HL-60/S4 treated with retinoic acid at 250 ng/mL for 4 days and 3 days (cell line): ENCODE data around the gene ICA1.

Source experiments
- in situ Hi-C: fragments of 300-500 bp; cut with MboI; formaldehyde crosslinking; loops from 2 replicates; pipeline ENCODE4 v1.7.0; 2022; ENCODE audit warnings: low sequenced_read_pairs

ICA1 gene

DNA sequence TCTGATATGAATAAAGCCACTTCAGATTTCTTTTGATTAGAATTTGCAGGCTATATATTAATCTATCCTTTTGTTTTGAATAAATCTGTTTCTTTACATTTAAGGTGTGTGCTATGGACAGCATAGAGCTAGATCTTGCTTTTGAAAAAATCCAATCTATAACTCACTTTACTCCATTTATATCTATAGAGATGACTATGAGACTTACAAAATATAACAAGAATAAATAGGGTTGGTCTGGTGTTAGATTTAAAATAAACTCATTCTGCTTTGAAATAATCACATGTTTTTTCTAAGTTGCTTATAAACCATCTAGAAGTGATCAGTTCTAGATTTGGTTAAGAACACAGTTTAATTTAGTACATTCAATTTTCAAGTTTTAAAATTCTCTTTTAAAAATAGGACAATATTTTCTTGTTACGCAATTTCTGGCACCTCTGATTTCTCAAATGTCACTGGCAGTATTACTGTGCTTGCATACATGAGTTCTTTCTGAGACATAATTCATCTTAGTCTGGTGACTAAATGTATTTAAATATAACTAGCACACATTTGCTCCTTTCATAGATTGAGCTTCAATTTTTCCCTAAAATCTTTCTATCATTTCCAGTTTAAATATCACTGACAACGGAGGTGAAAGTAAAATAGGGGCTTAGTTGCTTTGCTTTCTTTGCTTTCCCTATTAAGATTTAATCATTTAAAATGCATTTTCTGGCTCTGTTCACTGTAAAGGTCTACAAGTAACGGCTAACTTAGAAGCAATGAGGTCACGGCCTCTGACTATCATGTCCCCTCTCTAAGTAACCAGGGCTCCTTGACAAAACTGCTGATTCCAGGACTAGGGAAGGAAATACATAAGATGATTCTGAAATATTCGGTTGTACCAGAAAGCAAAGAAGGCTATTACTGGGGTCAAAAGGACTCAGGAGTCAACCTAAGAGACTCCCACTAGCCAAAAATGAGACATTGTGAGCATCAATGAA, 89.3 kb downstream of the ICA1 start:
- in situ Hi-C loops: no loop called here

DNA sequence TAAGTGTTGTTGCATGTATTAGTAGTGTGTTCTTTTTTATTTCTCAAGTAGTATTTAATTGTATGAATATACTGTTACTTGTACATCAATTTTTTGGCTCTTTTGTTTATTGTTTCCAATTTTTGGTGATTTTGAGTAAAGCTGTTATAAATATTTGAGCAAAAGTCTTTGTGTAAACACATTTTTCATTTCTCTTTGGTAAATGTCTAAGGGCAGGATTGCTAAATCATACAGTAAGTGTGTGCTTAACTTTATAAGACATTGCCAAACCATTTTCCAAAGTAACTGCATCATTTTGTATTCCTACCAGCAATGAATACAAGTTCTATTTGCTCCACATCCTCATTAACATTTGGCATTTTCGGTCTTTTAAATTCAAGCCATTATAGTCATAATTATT, 92.8 kb downstream of the ICA1 start:
- in situ Hi-C loops: no loop called here

DNA sequence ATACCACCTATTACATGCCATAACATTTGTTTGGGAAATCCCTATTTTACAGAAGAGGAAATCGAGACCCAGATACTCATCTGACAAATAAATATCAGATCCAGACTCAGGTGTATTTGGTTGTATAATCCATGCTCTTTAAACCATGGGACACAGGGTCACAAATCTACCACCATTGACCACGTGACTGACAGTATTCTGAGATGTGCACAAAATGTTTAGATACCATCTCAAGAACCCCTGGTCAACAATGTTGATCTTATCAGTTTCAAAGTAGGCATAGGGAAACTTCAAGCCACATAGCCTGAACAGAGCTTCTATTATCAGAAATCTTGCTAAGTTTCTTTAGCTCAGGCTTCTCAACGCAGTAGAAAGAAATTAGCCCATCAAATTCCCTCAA, 93.6 kb downstream of the ICA1 start:
- in situ Hi-C loops: no loop called here

DNA sequence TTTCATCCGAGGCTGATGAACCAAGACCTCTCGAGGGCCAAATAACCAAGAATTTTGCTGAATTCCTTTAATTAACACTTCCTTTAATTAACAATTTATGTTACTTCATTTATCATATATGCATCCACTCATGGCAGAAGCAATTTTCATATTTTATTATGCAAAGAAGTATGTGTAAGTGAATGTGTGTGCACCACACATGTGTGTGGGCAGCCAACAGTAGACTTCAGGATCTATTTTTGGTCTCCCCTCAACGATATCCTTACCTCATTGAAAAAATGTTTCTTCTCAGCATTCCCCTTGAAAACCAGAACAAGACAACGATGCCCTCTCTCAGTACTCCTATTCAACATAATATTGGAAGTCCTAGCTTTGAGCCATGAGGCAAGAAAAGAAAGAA, 96.8 kb downstream of the ICA1 start:
- in situ Hi-C loops: no loop called here

DNA sequence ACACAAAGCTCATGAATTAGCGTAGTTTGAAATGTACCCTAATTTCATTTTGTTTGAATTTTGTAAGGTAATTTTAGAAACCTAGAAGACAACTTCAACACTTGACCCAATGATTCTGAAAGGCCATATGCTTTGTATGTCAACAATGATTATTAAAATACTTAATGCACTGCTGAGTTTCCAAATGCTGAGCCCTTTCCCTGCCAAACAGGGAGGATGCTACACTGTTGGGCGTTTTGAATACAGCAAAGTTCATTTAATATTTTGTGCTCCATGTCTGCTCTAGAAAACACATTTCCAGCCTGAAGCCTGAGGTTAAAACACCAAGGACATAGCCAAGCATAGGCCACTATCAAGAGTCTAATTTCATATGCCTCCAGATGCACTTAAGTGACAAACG, 99.8 kb downstream of the ICA1 start:
- in situ Hi-C loops: no loop called here

DNA sequence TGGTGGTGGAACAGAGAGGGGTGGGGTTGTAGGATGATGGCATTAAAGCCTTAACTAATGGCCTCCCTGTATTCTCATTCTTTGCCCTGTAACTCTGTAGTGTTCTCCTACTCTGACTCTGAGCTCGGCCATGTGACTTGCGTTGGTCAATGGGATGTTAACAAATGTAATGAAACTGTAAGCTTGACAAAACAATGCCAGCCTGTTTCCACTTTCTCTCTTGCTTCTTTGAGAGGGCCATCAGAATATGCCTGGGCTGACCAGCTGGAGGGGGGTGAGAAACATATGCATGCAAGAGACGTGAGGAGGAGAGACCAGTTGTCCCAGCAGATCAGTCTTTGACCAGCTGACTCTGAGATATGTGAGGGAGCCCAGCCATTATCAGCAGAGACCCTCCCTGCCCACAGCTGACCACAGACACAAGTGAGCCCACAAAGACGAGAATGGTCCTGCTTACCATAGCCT, 100.6 kb downstream of the ICA1 start:
- in situ Hi-C loops: no loop called here

DNA sequence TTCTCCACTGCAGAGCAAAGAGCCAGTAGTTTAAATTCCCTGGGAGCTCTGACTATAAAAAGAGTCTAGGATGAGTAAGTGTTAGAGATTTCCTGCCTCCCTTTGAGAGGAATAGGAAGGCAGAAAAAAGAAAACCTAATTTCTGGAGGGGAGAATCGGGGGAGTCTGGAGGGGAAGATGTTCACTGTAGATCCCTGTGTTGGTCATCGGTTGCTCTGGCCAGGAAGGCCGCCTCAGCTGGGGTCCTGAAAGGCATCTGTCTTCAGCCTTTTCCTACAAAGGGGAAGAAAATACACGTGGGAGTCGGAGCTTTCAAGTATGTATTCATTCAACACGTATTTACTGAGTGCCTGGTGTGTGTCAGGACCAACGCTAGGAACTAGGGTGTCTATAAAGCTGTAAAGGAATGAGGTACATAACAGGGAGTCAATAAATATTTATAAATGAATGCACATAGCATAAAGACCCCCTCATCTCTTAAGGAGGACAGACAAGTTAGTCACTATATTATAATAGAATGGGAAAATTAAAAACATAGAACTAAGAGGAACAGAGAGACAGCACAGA, 101.1 kb downstream of the ICA1 start:
- in situ Hi-C loops: no loop called here

DNA sequence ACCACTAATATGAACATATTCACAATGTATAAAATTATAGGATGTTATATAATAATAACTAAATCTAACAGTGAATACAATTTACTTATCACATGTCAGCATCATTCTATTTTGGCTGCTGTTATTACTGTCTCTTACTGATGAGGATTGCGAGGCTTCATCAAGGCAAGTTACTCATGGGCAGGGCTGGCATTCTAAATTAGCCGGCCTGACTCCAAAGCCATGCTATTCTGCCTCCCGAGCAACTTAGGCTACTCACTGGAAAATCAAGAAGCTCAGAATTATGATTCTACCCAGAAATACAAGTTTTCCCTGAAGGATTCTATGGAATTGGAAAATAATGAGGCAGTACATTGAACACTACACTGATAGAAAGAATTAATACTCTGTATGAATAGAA, 101.7 kb downstream of the ICA1 start:
- in situ Hi-C loops: no loop called here

DNA sequence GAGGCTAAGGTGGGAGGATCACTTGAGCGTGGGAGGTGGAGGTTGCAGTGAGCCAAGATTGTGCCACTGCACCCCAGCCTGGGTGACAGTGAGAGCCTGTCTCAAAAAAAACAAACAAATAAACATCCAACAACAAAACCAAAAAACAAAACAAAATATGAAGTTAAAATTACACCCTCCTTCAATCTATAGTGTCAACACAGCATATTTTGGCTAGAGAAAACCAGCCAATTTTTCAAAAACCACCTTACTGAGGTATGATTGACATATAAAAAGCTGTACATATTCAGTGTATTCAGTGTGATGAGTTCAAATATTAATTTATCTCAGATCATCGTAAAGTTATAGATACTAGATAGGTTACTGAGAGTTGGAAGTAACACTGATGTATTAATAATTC, 102.4 kb downstream of the ICA1 start:
- in situ Hi-C loops: no loop called here

DNA sequence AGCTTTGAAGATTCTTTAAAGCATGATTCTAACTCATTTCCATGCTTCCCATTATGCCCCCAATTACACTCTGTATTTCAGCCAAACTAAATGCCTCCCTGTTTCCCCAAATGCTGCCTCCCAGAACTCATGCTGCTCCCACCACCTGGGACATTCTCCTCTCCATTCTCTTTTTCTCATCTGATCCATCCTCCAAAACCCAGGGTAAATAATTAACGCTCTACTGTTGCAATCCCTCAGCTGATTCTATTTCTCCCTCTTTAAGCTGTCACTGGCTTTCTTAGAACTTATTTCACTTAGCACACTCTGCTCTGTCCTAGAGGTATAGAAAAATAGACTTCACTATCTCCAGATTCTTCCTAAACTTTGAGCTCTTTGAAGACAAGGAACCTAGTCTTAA, 104.7 kb downstream of the ICA1 start:
- in situ Hi-C loops: no loop called here

DNA sequence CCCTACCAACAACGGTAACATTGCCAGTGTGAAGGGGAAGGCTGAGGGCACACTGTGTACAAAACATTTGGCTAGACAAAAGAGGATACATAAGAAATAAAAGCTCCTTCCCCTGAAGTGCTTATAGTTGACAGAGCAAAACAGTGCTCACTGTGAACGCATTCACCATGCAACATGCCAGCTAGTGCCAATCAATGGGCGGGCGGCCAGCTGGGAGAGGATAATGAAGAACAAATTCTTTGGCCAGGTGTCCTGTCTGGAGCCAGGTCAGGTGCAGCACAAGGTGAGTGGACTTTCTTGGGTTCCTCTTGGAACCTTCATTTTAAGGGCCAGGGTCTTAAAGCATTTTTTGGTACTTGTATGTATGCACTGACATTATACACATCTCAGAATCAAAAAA, 106.1 kb downstream of the ICA1 start:
- in situ Hi-C loops: no loop called here

DNA sequence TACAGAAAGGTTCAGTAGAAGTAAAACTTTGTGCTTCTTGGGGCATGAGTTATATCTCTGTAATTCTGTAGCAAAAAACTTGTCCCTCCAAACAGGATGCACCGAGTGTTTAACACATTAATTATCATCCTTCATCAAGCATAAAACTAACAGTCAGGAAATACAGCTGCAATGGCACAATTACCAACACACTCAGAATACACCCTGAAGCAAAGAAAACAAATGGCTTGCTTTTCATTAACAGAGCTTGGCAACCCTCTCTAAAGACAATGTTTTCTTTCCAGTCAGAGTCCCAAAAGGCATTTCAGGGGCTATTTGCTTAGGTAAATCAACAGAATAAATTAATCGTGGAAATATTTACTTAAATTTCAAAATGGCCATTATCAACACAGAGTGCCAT, 107.7 kb downstream of the ICA1 start:
- in situ Hi-C loops: no loop called here

DNA sequence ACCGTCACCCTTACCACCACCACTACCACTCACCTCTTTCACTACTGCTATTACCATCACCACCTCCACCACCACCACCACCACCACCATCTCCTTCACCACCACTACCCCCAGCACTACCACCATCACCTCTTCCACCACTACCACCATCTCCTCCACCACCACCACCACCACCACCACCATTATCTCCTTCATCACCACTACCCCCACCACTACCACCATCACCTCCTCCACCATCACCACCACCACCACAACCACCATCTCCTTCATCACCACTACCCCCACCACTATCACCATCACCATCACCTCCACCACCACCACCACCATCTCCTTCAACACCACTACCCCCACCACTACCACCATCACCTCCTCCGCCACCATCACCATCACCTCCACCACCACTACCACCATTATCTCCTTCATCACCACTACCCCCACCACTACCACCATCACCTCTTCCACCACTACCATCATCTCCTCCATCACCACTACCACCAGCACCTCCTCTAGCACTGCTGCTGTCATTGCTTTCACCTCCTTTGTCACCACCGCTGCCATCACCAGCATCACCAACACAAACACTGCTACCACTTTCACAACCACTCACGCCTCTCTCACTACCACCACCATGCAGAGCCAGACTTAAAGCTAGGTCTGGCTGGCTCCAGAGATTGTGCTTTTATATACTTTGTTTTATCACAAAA, 109.3 kb downstream of the ICA1 start:
- in situ Hi-C loops: no loop called here

DNA sequence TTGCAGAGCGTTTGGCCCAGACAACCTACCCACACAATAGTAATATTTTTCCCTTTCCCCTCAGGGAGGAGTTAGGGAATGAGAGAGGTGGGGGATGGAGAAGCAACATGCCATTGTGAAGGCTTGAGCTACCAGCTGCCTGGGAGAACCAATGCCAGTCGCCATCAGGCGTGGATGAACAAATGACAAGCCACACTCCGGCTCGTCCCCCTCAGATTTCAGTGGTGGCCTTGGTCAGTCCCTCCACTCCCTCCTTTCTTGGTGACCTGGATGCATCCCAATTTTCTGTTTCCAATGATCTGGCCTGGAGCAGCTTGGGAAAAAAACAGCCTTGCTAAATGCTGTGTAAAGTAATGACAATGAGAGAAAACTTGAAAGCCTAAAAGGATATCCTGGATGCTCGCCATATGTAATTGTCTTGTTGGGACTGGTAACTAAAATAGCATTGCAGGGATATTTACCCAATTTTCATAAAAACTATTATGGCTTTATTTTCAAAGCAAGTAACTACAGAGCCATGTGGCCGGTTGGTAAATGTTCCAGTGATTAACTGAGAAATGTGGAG, 110.7 kb downstream of the ICA1 start:
- in situ Hi-C loops: no loop called here

DNA sequence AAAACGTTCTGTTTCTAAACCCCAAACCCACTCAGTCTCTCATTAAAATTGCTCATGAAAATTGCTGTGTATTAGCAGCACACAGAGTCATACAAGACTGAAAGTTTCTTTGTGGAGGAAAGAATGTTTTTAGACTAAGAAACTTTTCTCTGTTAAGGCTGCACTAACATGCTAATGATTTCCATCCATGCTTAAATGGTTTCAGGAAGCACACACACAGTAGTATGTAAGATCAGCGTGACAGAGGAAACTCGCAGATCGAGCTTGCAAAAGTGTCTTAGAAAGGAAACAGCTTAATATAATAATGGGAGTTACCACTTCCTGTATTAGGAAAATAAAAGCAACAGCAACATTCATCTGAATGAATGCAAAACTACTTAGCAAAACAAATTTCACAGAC, 112.7 kb downstream of the ICA1 start:
- in situ Hi-C loops: no loop called here

DNA sequence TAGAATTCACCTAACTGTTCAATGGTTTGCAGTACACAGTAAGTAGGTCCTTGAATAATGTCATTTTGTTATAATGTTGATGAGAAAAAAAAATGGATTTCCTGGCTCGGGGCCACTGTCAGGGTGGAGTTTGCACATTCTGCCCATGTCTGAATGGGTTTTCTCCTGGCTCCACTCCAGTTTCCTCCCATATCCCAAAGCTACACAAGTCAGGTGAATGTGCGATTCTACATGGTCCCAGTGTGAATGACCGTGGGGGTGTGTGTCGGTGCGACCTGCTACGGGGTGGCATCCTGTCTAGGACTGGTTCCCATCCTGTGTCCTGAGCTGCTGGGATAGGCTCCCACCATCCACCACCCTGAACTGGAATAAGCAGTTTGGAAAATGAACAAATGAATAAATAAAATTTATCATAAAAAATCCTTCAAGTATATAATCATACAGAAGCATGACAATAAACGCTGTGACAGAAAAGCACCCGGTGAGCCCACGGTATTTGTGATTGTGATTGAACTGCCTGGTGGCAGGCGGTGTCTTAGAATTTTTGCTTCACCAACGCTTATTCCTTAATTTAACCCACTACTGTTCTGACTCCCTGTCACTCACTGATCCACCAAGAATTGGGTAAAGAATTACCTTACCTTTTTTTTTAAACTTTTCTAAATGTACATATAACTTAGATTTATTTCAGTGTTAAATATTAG, 114.1 kb downstream of the ICA1 start:
- in situ Hi-C loops: no loop called here

DNA sequence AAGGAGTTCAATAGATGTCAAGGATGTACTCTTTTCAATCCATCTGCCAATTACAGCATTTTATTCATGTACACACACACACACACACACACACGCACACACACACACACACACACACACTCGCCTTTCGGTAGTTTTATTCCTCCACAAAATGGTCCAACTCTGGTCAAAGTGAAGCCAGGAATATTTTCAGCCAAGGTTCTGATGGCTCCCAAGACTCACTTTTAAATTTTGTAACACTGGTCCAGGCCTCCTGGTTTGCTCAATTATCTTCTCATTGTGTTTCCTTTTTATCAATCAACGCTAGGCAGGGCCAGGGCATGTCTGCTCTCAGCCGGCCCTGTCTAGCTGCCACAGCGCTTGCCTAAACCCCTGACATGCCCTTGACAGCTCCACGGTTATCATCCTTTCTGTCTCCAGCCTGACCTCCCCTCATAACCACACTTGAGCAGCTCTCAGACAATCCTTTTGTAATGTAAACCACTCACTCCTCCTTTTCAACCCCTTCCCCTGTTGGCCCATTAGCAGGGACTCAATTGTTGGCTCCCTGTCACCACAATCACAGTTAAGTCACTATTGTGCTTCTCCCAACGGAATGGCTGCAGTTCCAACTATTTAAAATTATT, 115.1 kb downstream of the ICA1 start:
- in situ Hi-C loops: no loop called here

DNA sequence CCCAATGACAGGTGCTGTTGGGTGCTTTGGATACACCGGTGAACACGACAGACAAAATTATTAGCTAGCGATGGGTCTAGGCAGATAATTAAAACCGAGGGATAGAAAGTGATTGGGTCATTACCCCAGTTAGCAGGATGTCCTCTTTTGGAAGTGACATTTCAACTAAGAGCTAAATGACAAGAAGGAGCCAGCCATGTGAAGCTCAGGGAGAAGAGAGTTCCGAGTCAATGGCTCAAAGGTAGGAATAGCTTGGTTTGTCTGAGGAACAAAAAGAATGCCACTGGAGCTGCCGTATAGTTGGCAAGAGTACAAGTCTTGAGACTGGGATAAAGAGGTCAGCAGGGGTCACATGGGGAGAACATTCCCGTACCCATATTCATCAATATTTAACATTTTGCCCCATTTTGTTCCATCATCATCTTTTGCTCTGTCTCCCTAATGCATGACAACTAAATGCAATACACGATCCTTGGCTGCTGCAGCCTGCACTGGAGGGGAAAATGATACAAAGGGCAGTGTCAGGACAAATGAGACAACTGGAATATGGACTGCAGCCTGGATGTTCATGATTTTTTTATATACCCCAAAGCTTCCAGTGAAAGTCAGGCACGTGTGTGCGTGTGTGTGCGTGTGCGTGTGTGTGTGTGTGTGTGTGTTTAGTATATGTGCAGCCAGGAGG, 115.7 kb downstream of the ICA1 start:
- in situ Hi-C loops: no loop called here

DNA sequence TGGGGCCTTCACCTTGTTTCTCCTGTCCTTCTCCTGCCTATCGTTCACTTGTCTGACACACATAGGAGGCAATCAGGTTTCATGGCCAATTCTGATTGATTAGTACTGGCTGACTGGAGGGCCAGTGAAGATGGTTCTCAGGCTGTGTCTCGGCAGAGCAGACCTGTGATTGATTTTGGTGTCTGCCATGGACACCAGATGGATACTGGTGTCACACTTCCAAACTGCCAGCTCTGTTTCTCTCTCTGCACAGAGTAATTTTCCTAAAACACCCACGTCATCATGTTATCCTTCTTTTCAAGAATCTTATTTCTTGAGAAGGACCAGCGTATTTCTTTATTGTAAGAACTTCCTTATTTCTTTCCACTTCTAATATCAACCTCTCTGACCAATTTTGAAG, 117.1 kb downstream of the ICA1 start:
- in situ Hi-C loops: no loop called here
